Vagina (tissue), 2 donors: ENCODE measurements around the gene KIF2C.

Experiments used
- POLR2A ChIP-seq, 2 donors: fragments of 450-650 bp; IDR thresholded peaks; one replicate each; pipeline ENCODE4 v1.6.1; 2017; ENCODE audit warnings: antibody characterized with exemption in 2 of 2, mild to moderate bottlenecking in 2 of 2, moderate library complexity in 2 of 2
- POLR2AphosphoS5 ChIP-seq, 2 donors: sonication (generic); formaldehyde crosslinking; IDR thresholded peaks; one replicate each; pipeline ENCODE4 v1.9.0; 2017; ENCODE audit warnings: antibody characterized with exemption in 2 of 2, mild to moderate bottlenecking in 2 of 2, low read depth in 1 of 2; ENCODE audit not compliant: insufficient read depth in 1 of 2
- TF ChIP-seq, protein P1 (sequence below), 3 experiments: fragments of 450-650 bp in 2 of 3; fragments of 200-600 bp in 1 of 3; sonication (generic) in 1 of 3; IDR thresholded peaks; one replicate each; pipeline ENCODE4 v1.5.1; 2017 to 2019; ENCODE audit warnings: antibody characterized with exemption in 3 of 3, mild to moderate bottlenecking in 2 of 3, moderate library complexity in 2 of 3

DNA sequence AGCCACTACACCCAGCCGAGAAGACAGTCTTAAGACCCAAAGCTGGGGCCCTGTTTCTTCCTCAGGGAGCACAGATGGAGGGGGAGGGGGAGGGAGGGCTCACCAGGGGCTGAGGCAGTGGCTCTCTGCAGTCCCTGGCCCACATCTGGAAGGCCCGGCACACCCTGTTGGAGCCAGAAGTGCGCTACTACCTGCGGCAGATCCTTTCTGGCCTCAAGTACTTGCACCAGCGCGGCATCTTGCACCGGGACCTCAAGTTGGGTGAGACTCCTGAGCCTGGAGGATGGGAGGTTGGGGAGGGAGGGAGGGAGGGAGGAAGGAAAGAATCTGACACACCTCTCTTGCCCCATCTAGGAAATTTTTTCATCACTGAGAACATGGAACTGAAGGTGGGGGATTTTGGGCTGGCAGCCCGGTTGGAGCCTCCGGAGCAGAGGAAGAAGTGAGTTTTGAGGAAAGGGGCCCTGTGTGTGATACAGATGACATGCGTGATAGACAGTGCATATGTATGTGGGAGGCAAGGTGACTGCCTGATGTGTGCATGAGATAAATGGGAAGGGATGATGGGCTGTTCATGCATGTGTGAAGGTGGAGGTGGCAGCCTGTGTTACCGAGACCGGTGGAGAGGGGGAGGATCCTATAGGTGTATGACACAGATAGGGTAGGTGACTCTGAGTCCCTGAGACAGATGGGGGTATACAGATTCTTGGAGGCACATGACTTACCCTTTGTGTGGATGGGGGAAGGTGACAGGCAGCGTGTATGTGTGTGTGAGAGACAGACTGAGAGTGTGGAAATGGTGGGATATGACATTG is 62.1 kb downstream of the KIF2C start:
- TF ChIP-seq, protein P1, sequence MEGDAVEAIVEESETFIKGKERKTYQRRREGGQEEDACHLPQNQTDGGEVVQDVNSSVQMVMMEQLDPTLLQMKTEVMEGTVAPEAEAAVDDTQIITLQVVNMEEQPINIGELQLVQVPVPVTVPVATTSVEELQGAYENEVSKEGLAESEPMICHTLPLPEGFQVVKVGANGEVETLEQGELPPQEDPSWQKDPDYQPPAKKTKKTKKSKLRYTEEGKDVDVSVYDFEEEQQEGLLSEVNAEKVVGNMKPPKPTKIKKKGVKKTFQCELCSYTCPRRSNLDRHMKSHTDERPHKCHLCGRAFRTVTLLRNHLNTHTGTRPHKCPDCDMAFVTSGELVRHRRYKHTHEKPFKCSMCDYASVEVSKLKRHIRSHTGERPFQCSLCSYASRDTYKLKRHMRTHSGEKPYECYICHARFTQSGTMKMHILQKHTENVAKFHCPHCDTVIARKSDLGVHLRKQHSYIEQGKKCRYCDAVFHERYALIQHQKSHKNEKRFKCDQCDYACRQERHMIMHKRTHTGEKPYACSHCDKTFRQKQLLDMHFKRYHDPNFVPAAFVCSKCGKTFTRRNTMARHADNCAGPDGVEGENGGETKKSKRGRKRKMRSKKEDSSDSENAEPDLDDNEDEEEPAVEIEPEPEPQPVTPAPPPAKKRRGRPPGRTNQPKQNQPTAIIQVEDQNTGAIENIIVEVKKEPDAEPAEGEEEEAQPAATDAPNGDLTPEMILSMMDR (IDR thresholded peaks at IDR 0.05): no peak
- TF ChIP-seq POLR2AphosphoS5 (IDR thresholded peaks at IDR 0.05; ENCODE audit: insufficient read depth in 1 of 2, low read depth in 1 of 2) (no peak), POLR2A (IDR thresholded peaks at IDR 0.05) (no peak)
